AG04449 (cell line): Measurements from ENCODE around the gene B4GALNT4.
"Not testable (repeated sequence)": the region's sequence is repeated elsewhere in the genome, so short reads cannot be mapped to it uniquely, and the experiment has no call there.

Experiments used
- CTCF ChIA-PET: fragments of 350-600 bp; formaldehyde crosslinking; extraction: SDS; loops from one replicate; lab custom pipeline; 2021; ENCODE audit warnings: antibody characterized with exemption; lab: Yijun Ruan, JAX
- POLR2A ChIA-PET: fragments of 400-600, 350-600 bp; formaldehyde crosslinking; extraction: SDS; loops from one replicate; lab custom pipeline; 2020; ENCODE audit warnings: antibody characterized with exemption, inconsistent platforms; lab: Yijun Ruan, JAX
- DNase-seq: peaks from one replicate; pipeline ENCODE4 v3.0.0-alpha.2; 2010; ENCODE audit warnings: low read depth, low spot score
- H3K4me3 ChIP-seq: 2 replicates; pipeline ENCODE4 v1.5.1; 2011; ENCODE audit warnings: low read depth, mild to moderate bottlenecking, control low read depth, low read length
- CTCF ChIP-seq: IDR thresholded peaks from one replicate; pipeline ENCODE4 v1.5.1; 2011; ENCODE audit warnings: mild to moderate bottlenecking, moderate library complexity, low read length, control low read depth, inconsistent platforms; ENCODE audit not compliant: insufficient read depth; ENCODE audit errors: missing control alignments

B4GALNT4 gene

GRCh38 chr11:326842-327580 is 42.3 kb upstream of the B4GALNT4 start:
- ChIA-PET CTCF (interaction anchor here (1.2 to 1.8 kb wide), 2 partner anchors 10 to 22 kb away, joined by 4 to 9 read pairs; no protein-coding TSS in a partner anchor), POLR2A (no interaction called here)
- no peak for DNase-seq
- TF ChIP-seq CTCF = no peak
- no peak overlapping the region for H3K4me3 ChIP-seq

DNA sequence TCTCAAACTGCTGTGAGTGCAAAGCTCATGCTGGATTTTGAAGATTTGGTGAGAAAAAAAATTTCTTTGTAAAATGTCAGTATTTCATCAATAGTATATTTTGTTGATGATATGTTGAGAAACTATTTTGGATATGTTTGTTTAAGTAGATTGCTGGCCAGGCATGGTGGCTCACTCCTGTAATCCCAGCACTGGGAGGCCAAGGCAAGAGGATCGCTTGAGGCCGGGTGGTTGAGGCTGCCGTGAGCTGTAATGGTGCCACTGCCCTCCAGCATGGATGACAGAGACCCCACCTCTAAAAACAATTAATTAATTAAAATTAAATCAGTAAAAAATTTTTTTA is 41.7 kb upstream of the B4GALNT4 start:
- no peak for TF ChIP-seq CTCF
- ChIA-PET CTCF (interaction anchor here (1.2 to 1.8 kb wide), 2 partner anchors 10 to 21 kb away, joined by 4 to 9 read pairs; no protein-coding TSS in a partner anchor), POLR2A (no interaction called here)
- DNase-seq = no peak
- no peak overlapping the region for H3K4me3 ChIP-seq

GRCh38 chr11:328012-328411 is 41.3 kb upstream of the B4GALNT4 start:
- CTCF ChIA-PET = interaction anchor here (0.6 to 1.8 kb wide), 3 partner anchors 11 to 24 kb away, joined by 3 to 9 read pairs (median 4); no protein-coding TSS in a partner anchor
- DNase-seq = no peak

DNA sequence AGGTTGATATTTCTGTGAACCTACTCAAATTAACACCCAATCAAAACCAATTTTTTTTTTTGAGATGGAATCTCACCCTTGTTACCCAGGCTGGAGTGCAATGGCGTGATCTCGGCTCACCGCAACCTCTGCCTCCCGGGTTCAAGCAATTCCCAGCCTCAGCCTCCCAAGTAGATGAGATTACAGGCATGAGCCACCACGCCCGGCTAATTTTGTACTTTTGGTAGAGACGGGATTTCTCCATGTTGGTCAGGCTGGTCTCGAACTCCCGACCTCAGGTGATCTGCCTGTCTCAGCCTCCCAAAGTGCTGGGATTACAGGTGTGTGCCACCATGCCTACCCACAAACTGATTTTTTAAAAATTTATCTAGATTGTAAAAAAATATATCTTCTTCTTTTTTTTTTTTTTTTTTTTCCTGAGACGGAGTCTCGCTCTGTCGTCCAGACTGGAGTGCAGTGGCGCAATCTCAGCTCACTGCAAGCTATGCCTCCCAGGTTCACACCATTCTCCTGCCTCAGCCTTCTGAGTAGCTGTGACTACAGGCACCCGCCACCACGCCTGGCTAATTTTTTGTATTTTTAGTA is 40.7 kb upstream of the B4GALNT4 start:
- POLR2A ChIA-PET, H3K4me3 ChIP-seq: not testable (repeated sequence)
- CTCF ChIA-PET = interaction anchor here (0.6 to 1.8 kb wide), 4 partner anchors 9 to 23 kb away, joined by 3 to 9 read pairs (median 5); no protein-coding TSS in a partner anchor

More at GRCh38 chr11:328012-328411, 41.3 kb upstream of the B4GALNT4 start:
- no peak for TF ChIP-seq CTCF
- H3K4me3 ChIP-seq = no peak overlapping the region
- POLR2A ChIA-PET = no interaction called here

DNA sequence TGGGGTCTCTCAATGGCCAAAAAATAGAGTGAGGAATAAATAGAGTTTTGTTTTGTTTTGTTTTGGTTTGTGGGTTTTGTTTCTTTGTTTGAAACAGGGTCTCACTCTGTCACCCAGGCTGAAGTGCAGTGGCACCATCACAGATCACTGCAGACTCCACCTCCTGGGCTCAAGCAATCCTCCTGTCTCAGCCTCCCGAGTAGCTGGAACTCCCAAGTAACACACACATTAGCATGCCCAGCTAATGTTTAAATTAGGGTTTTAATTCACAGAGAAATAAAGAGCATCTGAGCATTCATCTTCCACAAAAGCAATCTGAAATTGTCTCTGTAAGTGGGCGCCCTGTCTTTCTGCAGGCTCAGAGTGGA is 39.4 kb upstream of the B4GALNT4 start:
- CTCF ChIA-PET = interaction anchor here (0.7 to 1.8 kb wide), 3 partner anchors 10 to 19 kb away, joined by 3 to 6 read pairs (median 4); no protein-coding TSS in a partner anchor
- DNase-seq = no peak
- POLR2A ChIA-PET = no interaction called here
- H3K4me3 ChIP-seq = no peak overlapping the region
- no peak for TF ChIP-seq CTCF

More for the DNA sequence above, 40.7 kb upstream of the B4GALNT4 start:
- DNase-seq = not testable (repeated sequence)

GRCh38 chr11:330307-330693 is 39.0 kb upstream of the B4GALNT4 start:
- DNase-seq = no peak
- no peak overlapping the region for H3K4me3 ChIP-seq
- ChIA-PET CTCF (interaction anchor here (1.6 to 1.8 kb wide), 2 partner anchors 9 to 11 kb away, joined by 4 to 6 read pairs; no protein-coding TSS in a partner anchor), POLR2A (no interaction called here)
- TF ChIP-seq CTCF = no peak
